Muscle of leg (tissue), 11 donors: Measurements from ENCODE around the gene LTA. TPM values are rescaled to one million over a fixed set of nuclear protein-coding genes. Genes with fewer than 3 reads are reported as not detected.

Source experiments
- DNase-seq: peaks from one replicate; pipeline ENCODE4 v3.0.0; 2013
- H3K27ac ChIP-seq: one replicate; pipeline ENCODE4 v1.5.1; 2013; ENCODE audit warnings: mild to moderate bottlenecking, low read length, control low read depth
- H3K27me3 ChIP-seq: one replicate; pipeline ENCODE4 v1.6.1; 2013; ENCODE audit warnings: low read length; ENCODE audit not compliant: control insufficient read depth, insufficient read depth
- H3K36me3 ChIP-seq: one replicate; pipeline ENCODE4 v1.6.1; 2013; ENCODE audit warnings: low read length; ENCODE audit not compliant: control insufficient read depth, insufficient read depth
- H3K4me1 ChIP-seq: one replicate; pipeline ENCODE4 v1.6.1; 2013; ENCODE audit warnings: low read length; ENCODE audit not compliant: control insufficient read depth, insufficient read depth
- H3K4me3 ChIP-seq: one replicate; pipeline ENCODE4 v1.5.1; 2013; ENCODE audit warnings: low read length, control low read depth
- H3K9me3 ChIP-seq: replicated peaks from 2 replicates; pipeline ENCODE4 v1.6.1; 2013; ENCODE audit warnings: low read depth, low read length; ENCODE audit not compliant: control insufficient read depth
- WGBS: methylation state at CpG from one replicate; pipeline ENCODE4 v1.1.5; 2013; ENCODE audit warnings: missing lambda C conversion rate; ENCODE audit not compliant: insufficient coverage; 5-methylcytosine and 5-hydroxymethylcytosine counted together
- polyA plus RNA-seq, 8 donors: library from polyadenylated mRNA; unstranded; fragments of 120-200 nt; gene quantifications; one replicate each; pipeline versions ENCODE4 v1.2.1 to v1.2.3, GENCODE V29; 2013; ENCODE audit warnings: inconsistent platforms in 1 of 8, low replicate concordance in 1 of 8; ENCODE audit not compliant: insufficient read length in 8 of 8, insufficient read depth in 1 of 8
- total RNA-seq: library from RNA; stranded (reverse); fragments of 120-200 nt; gene quantifications from one replicate; pipeline ENCODE4 v1.2.4, GENCODE V29; 2013

The LTA gene
- total and polyA plus RNA-seq, 9 donors, result 0.04 to 0.26 (median 0.19) TPM; not detected in 3

DNA sequence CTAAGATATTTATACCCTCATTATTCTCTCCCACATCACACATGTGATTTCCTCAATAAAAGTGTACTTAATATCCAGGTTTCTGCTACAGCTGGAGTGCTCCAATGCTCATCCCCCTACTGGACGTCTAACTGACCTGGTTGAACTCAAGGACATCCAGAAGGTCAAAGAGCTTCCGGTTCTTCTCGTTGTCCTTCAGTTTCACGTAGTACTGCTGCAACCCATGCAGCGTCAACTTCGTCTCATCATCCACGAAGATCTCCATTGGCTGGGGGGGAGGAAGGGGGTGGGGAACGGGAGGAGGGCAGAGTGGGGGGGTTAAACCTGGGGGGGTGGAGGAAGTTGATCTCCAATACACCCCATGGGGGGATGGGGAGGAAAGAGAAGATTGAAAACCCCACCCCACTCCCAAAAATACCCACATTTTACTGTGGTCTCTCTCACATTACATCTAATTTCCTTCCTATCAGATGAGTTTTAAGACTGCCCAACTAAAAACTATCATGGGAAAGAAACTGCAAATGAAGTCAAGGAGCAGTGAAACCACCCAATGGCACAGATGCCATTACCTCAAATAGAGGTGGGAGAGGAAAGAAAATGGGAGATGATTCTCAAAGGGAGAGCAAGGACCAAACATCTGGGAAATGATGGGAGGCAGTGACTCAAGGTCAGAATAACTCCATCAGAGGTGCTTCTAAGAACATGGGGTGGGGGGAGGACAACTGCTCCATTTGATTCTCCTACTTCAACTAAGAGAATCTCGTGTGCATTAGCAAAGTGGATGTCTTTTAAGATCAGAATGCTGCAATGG lies 39.2 kb upstream of the LTA start:
- WGBS, result 33% methylated on average over 1 of the region's 9 CpGs
- Histone ChIP-seq H3K27ac (no peak overlapping the region), H3K4me1 (peaks cover 8% of the 10 kb centered on the region), H3K4me3 (no peak overlapping the region), H3K36me3 (peaks cover 82% of the 10 kb centered on the region), H3K9me3 (no peaks in the 10 kb centered on the region), H3K27me3 (no peaks in the 10 kb centered on the region)
- DNase-seq, result no peak

- no peak for DNase-seq
- Histone ChIP-seq H3K36me3 (peaks cover 88% of the 10 kb centered on the region), H3K27ac (no peak overlapping the region), H3K4me1 (peaks cover 5% of the 10 kb centered on the region), H3K9me3 (no peaks in the 10 kb centered on the region), H3K27me3 (no peaks in the 10 kb centered on the region), H3K4me3 (no peak overlapping the region)
- WGBS, result no CpG with 5 or more reads among the region's 1 CpG
Measured at GRCh38 chr6:31533455-31533841, 38.6 kb upstream of the LTA start.

DNA sequence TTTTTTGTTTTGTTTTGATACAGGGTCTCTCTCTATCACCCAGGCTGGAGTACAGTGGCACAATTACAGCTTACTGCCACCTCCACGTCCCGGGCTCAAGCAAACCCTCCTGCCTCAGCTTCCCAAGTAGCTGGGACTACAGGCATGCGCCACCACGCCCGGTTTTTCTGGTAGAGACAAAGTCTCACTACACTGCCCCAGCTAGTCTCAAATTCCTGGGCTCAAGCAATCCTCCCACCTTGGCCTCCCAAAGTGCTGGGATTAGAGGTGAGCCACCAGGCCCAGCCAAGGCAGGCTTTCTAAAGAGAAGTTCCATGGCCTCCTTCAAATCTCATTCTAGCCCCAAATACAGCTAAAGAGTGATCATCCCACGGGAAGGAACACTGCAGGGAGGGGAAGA lies 38.1 kb upstream of the LTA start:
- Histone ChIP-seq H3K27ac (no peak overlapping the region), H3K4me3 (no peak overlapping the region), H3K27me3 (no peaks in the 10 kb centered on the region), H3K4me1 (peaks cover 10% of the 10 kb centered on the region), H3K9me3 (no peaks in the 10 kb centered on the region), H3K36me3 (peaks cover 94% of the 10 kb centered on the region)
- no peak for DNase-seq
- 80% methylated on average over 1 of the region's 6 CpGs for WGBS

DNA sequence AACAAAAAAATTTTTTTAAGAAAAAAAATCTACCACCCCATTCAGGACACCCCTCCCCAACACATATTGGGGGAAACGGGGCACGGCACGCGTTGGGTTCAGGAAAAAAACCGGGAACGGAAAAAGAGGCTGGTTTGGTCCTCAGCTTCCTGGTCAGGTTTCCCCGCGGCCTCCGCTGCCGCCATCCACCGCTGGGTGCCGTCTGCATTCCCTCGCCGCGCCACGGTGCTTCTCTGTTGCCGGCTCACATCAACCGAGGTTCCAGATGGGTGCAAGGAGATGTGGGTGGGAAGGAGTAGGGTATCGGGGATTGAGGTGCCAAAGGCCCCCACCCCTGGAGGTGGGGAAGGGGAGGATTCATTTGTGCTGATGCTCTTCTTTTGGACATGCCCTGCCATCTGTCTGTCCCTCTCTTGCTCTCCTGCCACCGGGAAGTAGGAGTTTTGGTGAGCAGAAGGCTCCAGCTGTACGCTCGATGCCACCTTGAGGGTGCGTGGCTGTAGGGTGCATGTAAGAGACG lies 37.5 kb upstream of the LTA start:
- 94% methylated on average over 23 of the region's 24 CpGs for WGBS
- H3K9me3 ChIP-seq, result no peaks in the 10 kb centered on the region
- no peak overlapping the region for H3K4me3 ChIP-seq
- DNase-seq, result no peak
- no peaks in the 10 kb centered on the region for H3K27me3 ChIP-seq
- no peak overlapping the region for H3K27ac ChIP-seq
- H3K4me1 ChIP-seq, result peaks cover 13% of the 10 kb centered on the region
- peaks cover 96% of the 10 kb centered on the region for H3K36me3 ChIP-seq

- Histone ChIP-seq H3K4me3 (no peak overlapping the region), H3K4me1 (peaks cover 21% of the 10 kb centered on the region), H3K9me3 (no peaks in the 10 kb centered on the region), H3K27ac (no peak overlapping the region), H3K36me3 (peaks cover 95% of the 10 kb centered on the region), H3K27me3 (no peaks in the 10 kb centered on the region)
- no CpG with 5 or more reads among the region's 2 CpGs for WGBS
- DNase-seq, result no peak
Measured at GRCh38 chr6:31535538-31536324, 36.4 kb upstream of the LTA start.

GRCh38 chr6:31538805-31539400 lies 33.2 kb upstream of the LTA start:
- no peaks in the 10 kb centered on the region for H3K27me3 ChIP-seq
- H3K27ac ChIP-seq, result no peak overlapping the region
- H3K9me3 ChIP-seq, result no peaks in the 10 kb centered on the region
- 62% methylated on average over 3 of the region's 6 CpGs for WGBS
- peaks cover 67% of the 10 kb centered on the region for H3K36me3 ChIP-seq
- peaks cover 28% of the 10 kb centered on the region for H3K4me1 ChIP-seq
- no peak for DNase-seq
- no peak overlapping the region for H3K4me3 ChIP-seq

- Histone ChIP-seq H3K4me3 (peak overlapping the region; percentile 58), H3K4me1 (peaks cover 28% of the 10 kb centered on the region), H3K9me3 (no peaks in the 10 kb centered on the region), H3K36me3 (peaks cover 50% of the 10 kb centered on the region), H3K27ac (peak overlapping the region; percentile 99), H3K27me3 (no peaks in the 10 kb centered on the region)
- 29% methylated on average over 2 of the region's 4 CpGs for WGBS
- DNase-seq, result no peak
Measured at GRCh38 chr6:31540640-31541039, 31.4 kb upstream of the LTA start.

- Histone ChIP-seq H3K4me1 (peaks cover 28% of the 10 kb centered on the region), H3K4me3 (peak overlapping the region; percentile 58), H3K36me3 (peaks cover 45% of the 10 kb centered on the region), H3K27ac (peak overlapping the region; percentile 99), H3K27me3 (no peaks in the 10 kb centered on the region), H3K9me3 (no peaks in the 10 kb centered on the region)
- WGBS, result 0% methylated on average over 1 of the region's 21 CpGs
- DNase-seq, result peak; percentile 71
Measured at GRCh38 chr6:31541059-31541657, 30.9 kb upstream of the LTA start.

- peaks cover 34% of the 10 kb centered on the region for H3K4me1 ChIP-seq
Measured at GRCh38 chr6:31541658-31542521, 30.2 kb upstream of the LTA start, which contains the start of gene DDX39B. Gene DDX39B (minus strand): TSS chr6:31542003. CDS start chr6:31540532, 1,471 bp downstream.

More at GRCh38 chr6:31541658-31542521, 30.2 kb upstream of the LTA start, which contains the start of gene DDX39B:
- peak within 1 kb of the TSS; percentile 58 for H3K4me3 ChIP-seq
- peak within 1 kb of the TSS; percentile 99 for H3K27ac ChIP-seq
- H3K9me3 ChIP-seq, result no peaks in the 10 kb centered on the region
- DNase-seq, result peak; percentile 99
- H3K27me3 ChIP-seq, result no peaks in the 10 kb centered on the region
- H3K36me3 ChIP-seq, result peaks cover 38% of the 10 kb centered on the region
- WGBS, result under 1% methylated on average over 39 of the region's 43 CpGs
